Measurements from ENCODE around the gene LRRC36.

DNA sequence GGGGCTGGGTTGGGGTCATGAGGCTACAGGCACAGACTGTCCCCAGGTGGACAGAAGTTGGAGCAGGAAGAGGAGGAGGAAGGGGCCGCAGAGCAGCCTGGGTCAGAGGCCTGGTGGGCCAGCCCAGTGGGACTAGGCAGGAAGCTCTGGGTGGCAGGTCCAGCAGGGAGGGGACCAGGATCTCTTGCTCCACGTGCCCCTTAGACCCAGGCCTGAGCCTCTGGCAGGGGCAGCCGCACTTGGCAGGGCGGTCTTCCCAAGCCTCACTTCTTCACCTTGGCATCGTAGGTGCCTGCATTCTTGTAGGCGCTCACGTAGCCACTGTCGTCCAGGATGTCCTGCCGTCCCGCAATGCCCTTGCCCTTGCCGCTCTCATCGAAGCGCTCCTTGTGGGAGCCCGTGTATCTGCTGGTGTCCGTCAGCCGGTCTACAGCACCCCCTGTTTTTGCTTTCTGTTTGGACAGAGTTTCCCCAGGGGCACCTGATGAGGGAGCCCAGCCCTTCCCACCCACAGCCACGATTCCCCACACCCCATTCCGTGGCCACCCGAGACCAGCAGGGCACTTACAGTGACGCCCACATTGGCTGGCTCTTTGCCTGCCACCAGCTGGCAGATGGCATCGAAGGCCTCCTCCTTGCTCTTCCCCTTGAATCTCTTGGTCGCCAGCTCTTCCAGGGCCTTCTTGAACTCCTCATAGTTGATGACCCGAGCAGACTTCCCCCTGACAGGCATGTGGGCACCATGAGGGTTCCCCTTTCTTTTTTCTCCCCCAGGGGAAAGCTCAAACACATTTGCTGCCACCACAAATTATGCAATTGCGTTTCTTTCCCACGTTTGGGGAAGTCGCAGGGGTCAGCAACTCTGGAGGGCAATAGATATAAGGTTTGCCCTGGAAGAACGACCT lies 63.5 kb downstream of the LRRC36 start:
- TF ChIP-seq EZH2 (IDR thresholded peaks at IDR 0.05; ENCODE audit: borderline replicate concordance, low read depth, low read length, severe bottlenecking) = no peak
- TF ChIP-seq, protein P1, sequence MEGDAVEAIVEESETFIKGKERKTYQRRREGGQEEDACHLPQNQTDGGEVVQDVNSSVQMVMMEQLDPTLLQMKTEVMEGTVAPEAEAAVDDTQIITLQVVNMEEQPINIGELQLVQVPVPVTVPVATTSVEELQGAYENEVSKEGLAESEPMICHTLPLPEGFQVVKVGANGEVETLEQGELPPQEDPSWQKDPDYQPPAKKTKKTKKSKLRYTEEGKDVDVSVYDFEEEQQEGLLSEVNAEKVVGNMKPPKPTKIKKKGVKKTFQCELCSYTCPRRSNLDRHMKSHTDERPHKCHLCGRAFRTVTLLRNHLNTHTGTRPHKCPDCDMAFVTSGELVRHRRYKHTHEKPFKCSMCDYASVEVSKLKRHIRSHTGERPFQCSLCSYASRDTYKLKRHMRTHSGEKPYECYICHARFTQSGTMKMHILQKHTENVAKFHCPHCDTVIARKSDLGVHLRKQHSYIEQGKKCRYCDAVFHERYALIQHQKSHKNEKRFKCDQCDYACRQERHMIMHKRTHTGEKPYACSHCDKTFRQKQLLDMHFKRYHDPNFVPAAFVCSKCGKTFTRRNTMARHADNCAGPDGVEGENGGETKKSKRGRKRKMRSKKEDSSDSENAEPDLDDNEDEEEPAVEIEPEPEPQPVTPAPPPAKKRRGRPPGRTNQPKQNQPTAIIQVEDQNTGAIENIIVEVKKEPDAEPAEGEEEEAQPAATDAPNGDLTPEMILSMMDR (IDR thresholded peaks at IDR 0.05; ENCODE audit: borderline replicate concordance, extremely low read depth, low read length, poor library complexity, severe bottlenecking) = no peak
